ENCODE results near the gene KCNMA1. TPM values are rescaled to one million over a fixed set of nuclear protein-coding genes. Genes with fewer than 3 reads are reported as not detected.

KCNMA1 gene
- total RNA-seq, 1 donor from 2014 or later, result 41.3 TPM

DNA sequence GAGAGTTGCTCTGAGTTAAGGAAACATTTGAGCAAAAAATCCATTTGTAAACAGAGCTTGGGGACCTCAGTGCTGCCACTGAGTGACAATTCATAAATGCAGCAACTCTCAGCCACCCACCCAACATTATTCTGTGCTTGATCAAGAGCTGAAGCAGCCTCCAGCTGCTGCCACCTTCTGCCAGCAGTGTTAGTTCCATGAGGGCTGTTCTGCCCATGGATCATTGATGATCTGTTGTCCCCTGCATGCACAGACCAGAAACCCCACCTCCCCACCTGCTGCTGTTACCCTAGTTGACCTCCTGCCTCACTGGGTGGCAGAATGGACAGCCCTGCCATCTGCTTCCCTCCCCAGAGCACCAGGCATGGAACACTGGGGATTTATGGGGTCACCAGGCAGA, 305.4 kb downstream of the KCNMA1 start:
- no peaks in the 10 kb centered on the region for H3K27me3 ChIP-seq (ENCODE audit: low read depth)
- H3K9me3 ChIP-seq, result no peaks in the 10 kb centered on the region
- no peaks in the 10 kb centered on the region for H3K4me1 ChIP-seq
- H3K36me3 ChIP-seq, result no peaks in the 10 kb centered on the region
- ATAC-seq, result no peak
- no peak overlapping the region for H3K27ac ChIP-seq
- DNase-seq, result no peak
- intact Hi-C loops (cut with DNase I), result no loop called here
- TF ChIP-seq, protein P1, sequence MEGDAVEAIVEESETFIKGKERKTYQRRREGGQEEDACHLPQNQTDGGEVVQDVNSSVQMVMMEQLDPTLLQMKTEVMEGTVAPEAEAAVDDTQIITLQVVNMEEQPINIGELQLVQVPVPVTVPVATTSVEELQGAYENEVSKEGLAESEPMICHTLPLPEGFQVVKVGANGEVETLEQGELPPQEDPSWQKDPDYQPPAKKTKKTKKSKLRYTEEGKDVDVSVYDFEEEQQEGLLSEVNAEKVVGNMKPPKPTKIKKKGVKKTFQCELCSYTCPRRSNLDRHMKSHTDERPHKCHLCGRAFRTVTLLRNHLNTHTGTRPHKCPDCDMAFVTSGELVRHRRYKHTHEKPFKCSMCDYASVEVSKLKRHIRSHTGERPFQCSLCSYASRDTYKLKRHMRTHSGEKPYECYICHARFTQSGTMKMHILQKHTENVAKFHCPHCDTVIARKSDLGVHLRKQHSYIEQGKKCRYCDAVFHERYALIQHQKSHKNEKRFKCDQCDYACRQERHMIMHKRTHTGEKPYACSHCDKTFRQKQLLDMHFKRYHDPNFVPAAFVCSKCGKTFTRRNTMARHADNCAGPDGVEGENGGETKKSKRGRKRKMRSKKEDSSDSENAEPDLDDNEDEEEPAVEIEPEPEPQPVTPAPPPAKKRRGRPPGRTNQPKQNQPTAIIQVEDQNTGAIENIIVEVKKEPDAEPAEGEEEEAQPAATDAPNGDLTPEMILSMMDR (IDR thresholded peaks at IDR 0.05), result no peak
- H3K4me3 ChIP-seq, result no peak overlapping the region

DNA sequence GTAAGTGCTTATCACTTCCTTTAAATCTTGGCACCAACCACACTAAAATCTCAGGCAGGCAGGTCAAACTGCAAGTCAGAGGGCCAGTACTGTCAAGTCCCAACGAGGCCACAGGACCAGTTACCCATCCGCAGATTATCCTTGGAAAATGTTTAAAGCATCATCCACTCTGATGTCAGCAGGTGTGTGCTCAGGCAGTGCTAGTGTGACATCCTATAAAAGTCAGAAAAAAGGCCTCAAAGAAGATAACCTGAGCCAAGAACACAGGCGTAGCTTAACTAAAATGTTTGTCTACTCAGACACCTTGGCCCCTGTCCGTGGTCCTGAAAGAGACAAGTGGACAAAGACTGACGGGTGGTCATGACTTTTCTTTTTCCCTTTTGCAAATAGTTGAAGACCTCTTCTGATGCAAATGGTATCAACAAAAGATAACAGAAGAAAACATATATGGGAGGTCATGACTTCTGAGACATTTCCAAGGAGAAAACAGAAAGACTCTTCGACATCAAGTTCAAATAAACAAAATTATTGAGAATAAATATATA, 309.3 kb downstream of the KCNMA1 start:
- ATAC-seq, result no peak
- no peak overlapping the region for H3K27ac ChIP-seq
- DNase-seq, result no peak
- no peaks in the 10 kb centered on the region for H3K36me3 ChIP-seq
- intact Hi-C loops (cut with DNase I), result no loop called here
- H3K27me3 ChIP-seq (ENCODE audit: low read depth), result no peaks in the 10 kb centered on the region
- TF ChIP-seq, protein P1 (IDR thresholded peaks at IDR 0.05), result no peak
- H3K9me3 ChIP-seq, result no peaks in the 10 kb centered on the region
- no peak overlapping the region for H3K4me3 ChIP-seq
- no peaks in the 10 kb centered on the region for H3K4me1 ChIP-seq

DNA sequence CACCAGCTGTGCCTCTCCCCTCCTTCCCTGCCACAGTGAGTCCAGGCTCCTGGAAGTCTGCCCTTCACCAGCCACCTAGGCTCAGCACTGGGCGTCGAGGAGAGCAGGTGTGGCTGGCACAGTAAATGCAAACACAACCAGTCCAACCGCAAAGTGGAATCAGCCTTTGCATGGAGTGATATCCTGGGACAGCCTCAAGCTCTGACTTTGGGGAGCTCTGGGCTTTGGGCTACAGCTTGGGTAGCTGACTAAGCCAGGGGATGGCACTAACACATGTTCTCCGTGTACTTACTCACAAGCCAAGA, 312.4 kb downstream of the KCNMA1 start:
- Histone ChIP-seq H3K27me3 (ENCODE audit: low read depth) (no peaks in the 10 kb centered on the region), H3K36me3 (no peaks in the 10 kb centered on the region), H3K4me3 (no peak overlapping the region), H3K27ac (no peak overlapping the region), H3K4me1 (no peaks in the 10 kb centered on the region), H3K9me3 (no peaks in the 10 kb centered on the region)
- intact Hi-C loops (cut with DNase I), result no loop called here
- ATAC-seq (no peak), DNase-seq (no peak)
- TF ChIP-seq, protein P1 (IDR thresholded peaks at IDR 0.05), result no peak

DNA sequence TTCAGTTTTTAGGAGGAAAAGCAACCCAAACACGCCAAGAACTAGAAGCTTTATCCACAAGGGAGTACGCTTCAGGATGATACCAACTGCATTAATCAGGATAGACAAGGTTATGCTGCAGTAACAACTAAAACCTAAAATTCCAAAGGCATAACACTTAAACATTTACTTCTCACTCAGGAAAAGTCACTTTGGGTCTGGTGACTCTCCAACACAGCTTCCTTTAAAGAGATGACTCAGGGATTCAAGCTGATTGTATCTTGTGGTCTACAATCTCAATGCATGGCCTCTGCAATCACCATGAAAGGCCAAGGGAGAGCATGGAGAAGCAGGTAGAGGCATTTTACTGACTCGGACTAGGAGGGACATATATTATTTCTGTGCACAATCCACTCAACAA, 315.8 kb downstream of the KCNMA1 start:
- DNase-seq (no peak), ATAC-seq (no peak)
- Histone ChIP-seq H3K27ac (no peak overlapping the region), H3K27me3 (ENCODE audit: low read depth) (no peaks in the 10 kb centered on the region), H3K36me3 (no peaks in the 10 kb centered on the region), H3K4me3 (no peak overlapping the region), H3K4me1 (no peaks in the 10 kb centered on the region), H3K9me3 (no peaks in the 10 kb centered on the region)
- TF ChIP-seq, protein P1 (IDR thresholded peaks at IDR 0.05), result no peak
- intact Hi-C loops (cut with DNase I), result no loop called here

DNA sequence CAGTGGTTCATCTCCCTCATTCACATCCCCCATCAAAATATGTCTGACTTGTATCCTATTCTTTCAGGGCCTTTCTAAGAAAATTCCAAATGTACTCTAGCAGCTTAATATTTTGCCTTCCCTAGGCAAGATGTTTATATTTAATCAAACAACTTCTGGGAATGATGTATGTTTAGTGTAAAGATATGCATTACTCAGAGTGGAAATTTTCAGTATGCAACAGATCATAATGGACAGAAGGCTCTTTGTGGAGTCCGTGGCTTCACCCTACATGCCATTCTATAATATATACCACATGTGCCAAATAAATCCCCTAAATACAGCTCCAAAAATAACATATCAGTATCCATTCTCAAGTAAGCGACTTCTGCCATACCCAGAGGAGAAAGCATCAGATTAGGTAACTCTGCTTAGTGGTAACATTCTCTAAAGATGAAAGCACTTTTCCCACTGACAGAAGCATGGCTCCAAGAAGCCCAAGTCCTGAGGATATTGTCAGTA, 316.6 kb downstream of the KCNMA1 start:
- H3K9me3 ChIP-seq, result no peaks in the 10 kb centered on the region
- H3K4me3 ChIP-seq, result no peak overlapping the region
- H3K27ac ChIP-seq, result no peak overlapping the region
- H3K36me3 ChIP-seq, result no peaks in the 10 kb centered on the region
- no peaks in the 10 kb centered on the region for H3K27me3 ChIP-seq (ENCODE audit: low read depth)
- intact Hi-C loops (cut with DNase I), result no loop called here
- DNase-seq (no peak), ATAC-seq (no peak)
- no peaks in the 10 kb centered on the region for H3K4me1 ChIP-seq
- TF ChIP-seq, protein P1 (IDR thresholded peaks at IDR 0.05), result no peak

DNA sequence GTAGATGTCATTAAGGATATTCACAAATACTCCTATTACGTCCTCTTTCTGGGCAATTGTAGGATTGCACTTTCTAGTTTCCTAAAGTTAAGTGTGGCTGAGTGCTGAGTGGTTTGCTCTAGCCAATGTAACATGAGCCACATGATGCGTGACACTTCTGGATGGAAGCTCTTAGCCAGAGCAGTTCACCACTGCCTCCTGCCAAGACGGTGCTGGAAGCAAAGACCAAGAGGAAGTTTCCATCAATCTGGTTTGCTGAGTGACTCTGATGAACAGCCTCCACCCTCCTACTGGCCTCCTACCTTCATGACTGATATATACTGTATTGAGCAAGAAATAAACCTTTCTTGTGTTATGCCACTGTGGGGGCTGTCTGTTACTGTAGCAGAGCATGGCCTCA, 318.1 kb downstream of the KCNMA1 start:
- intact Hi-C loops (cut with DNase I), result no loop called here

More for the DNA sequence above, 318.1 kb downstream of the KCNMA1 start:
- Histone ChIP-seq H3K4me1 (no peaks in the 10 kb centered on the region), H3K4me3 (no peak overlapping the region), H3K27ac (no peak overlapping the region), H3K9me3 (no peaks in the 10 kb centered on the region), H3K27me3 (ENCODE audit: low read depth) (no peaks in the 10 kb centered on the region), H3K36me3 (no peaks in the 10 kb centered on the region)
- DNase-seq, result no peak
- ATAC-seq, result no peak
- TF ChIP-seq, protein P1 (IDR thresholded peaks at IDR 0.05), result no peak
